H1 (cell line): Measurements from ENCODE around the gene PFN3.

Source experiments
- EP300 ChIP-seq, 2 experiments: IDR thresholded peaks; 1 replicate in 1 of 2; 2 replicates in 1 of 2; pipeline ENCODE4 v1.6.1; 2011 to 2012; ENCODE audit warnings: low read depth in 2 of 2, low read length in 2 of 2, mild to moderate bottlenecking in 2 of 2, borderline replicate concordance in 1 of 2, inconsistent platforms in 1 of 2, moderate library complexity in 1 of 2
- POLR2A ChIP-seq, 2 experiments: IDR thresholded peaks; 1 replicate in 1 of 2; 2 replicates in 1 of 2; pipeline ENCODE4 v1.6.1; 2011; ENCODE audit warnings: low read depth in 2 of 2, low read length in 2 of 2, mild to moderate bottlenecking in 2 of 2; ENCODE audit errors: control extremely low read depth in 1 of 2
- RFX5 ChIP-seq: IDR thresholded peaks from 2 replicates; pipeline ENCODE4 v1.6.1; 2011; ENCODE audit warnings: low read depth, low read length, improper control_type of control experiment, borderline replicate concordance
- RXRA ChIP-seq: IDR thresholded peaks from 2 replicates; pipeline ENCODE4 v1.6.1; 2011; ENCODE audit warnings: low read depth, mild to moderate bottlenecking, low read length, moderate library complexity; ENCODE audit not compliant: insufficient read depth
- SIN3A ChIP-seq, 2 experiments: IDR thresholded peaks in 1 of 2; conservative IDR thresholded peaks in 1 of 2; 2 replicates each; pipeline ENCODE4 v1.6.1; 2011 to 2012; ENCODE audit warnings: low read length in 2 of 2, improper control_type of control experiment in 1 of 2, low read depth in 1 of 2, mild to moderate bottlenecking in 1 of 2
- TF ChIP-seq, protein P1 (sequence below), 3 experiments: IDR thresholded peaks; 1 replicate in 2 of 3; 2 replicates in 1 of 3; pipeline versions ENCODE4 v1.5.1 to v1.6.1; 2011; ENCODE audit warnings: low read length in 3 of 3, mild to moderate bottlenecking in 3 of 3, inconsistent platforms in 2 of 3, low read depth in 1 of 3, moderate library complexity in 1 of 3; ENCODE audit not compliant: insufficient read depth in 1 of 3; ENCODE audit errors: control extremely low read depth in 1 of 3

GRCh38 chr5:177362292-177362609 lies 38.2 kb downstream of the PFN3 start:
- TF ChIP-seq POLR2A (IDR thresholded peaks at IDR 0.05; ENCODE audit: control extremely low read depth in 1 of 2, low read depth in 2 of 2, low read length in 2 of 2) (no peak), RFX5 (no peak), EP300 (IDR thresholded peaks at IDR 0.05; ENCODE audit: borderline replicate concordance in 1 of 2, low read depth in 2 of 2, low read length in 2 of 2) (no peak), RXRA (no peak), SIN3A (conservative IDR thresholded peaks at IDR 0.05 in 1 of 2, IDR thresholded peaks at IDR 0.05 in 1 of 2; ENCODE audit: low read depth in 1 of 2, low read length in 2 of 2) (0 out of 4 replicates have a peak, but pooled peaks of 1 of the 2 experiments have one; percentile 5)
- TF ChIP-seq, protein P1, sequence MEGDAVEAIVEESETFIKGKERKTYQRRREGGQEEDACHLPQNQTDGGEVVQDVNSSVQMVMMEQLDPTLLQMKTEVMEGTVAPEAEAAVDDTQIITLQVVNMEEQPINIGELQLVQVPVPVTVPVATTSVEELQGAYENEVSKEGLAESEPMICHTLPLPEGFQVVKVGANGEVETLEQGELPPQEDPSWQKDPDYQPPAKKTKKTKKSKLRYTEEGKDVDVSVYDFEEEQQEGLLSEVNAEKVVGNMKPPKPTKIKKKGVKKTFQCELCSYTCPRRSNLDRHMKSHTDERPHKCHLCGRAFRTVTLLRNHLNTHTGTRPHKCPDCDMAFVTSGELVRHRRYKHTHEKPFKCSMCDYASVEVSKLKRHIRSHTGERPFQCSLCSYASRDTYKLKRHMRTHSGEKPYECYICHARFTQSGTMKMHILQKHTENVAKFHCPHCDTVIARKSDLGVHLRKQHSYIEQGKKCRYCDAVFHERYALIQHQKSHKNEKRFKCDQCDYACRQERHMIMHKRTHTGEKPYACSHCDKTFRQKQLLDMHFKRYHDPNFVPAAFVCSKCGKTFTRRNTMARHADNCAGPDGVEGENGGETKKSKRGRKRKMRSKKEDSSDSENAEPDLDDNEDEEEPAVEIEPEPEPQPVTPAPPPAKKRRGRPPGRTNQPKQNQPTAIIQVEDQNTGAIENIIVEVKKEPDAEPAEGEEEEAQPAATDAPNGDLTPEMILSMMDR (IDR thresholded peaks at IDR 0.05; ENCODE audit: control extremely low read depth in 1 of 3, insufficient read depth in 1 of 3, low read depth in 1 of 3, low read length in 3 of 3) = no peak
